ENCODE measurements around the gene PRSS56.
"Not testable (repeated sequence)": the region's sequence is repeated elsewhere in the genome, so short reads cannot be mapped to it uniquely, and the experiment has no call there.

Gene PRSS56

DNA sequence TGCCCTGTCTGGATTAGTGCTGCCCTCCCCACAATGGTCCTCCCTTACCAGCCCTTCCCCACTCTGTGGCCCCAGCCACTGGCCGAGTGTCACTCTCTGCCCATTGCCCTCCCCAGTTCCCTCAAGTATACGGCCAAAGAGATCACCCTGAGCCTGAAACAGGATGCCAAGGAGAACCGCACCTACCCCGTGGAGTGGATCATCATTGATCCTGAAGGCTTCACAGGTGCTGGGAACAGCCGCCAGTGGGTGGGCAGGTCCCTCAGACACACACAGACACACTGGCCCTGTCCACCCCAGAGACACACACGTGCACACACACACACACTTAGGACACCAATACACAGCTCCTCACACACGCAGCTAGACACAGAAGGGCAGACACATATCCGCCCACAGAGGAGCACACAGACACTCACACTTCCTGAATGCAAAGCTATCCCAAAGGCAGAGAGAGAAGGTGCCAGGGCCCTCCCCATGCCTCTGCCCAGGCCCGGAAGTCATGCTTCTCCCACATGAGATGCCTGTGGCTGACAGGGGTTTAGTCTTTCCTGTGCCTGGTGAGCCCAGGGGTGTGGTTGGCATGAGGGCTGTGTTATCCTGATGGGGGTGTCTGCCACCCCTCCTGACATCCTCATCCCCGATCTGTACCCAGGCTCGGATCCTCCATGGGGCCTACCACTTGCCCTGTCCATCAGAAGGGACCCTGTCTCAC lies 8.7 kb downstream of the PRSS56 start:
- no peak for TF ChIP-seq CTCF (IDR thresholded peaks at IDR 0.05; ENCODE audit: poor library complexity, severe bottlenecking)
- ATAC-seq (ENCODE audit: low read depth), result peak; percentile 28; the same call in 1 of the 3 replicates
- no peaks in the 10 kb centered on the region for H3K36me3 ChIP-seq (ENCODE audit: low read depth)
- no peaks in the 10 kb centered on the region for H3K9me3 ChIP-seq (ENCODE audit: severe bottlenecking)
- no peak overlapping the region for H3K27ac ChIP-seq (ENCODE audit: poor library complexity, severe bottlenecking)
- peaks cover 9% of the 10 kb centered on the region for H3K27me3 ChIP-seq (ENCODE audit: insufficient read depth, poor library complexity, severe bottlenecking)
- no peaks in the 10 kb centered on the region for H3K4me1 ChIP-seq (ENCODE audit: insufficient read depth, poor library complexity, severe bottlenecking)
- H3K4me3 ChIP-seq (ENCODE audit: severe bottlenecking), result no peak overlapping the region
- DNase-seq (ENCODE audit: low spot score), result peak; percentile 30

GRCh38 chr2:232529806-232530547 lies 9.8 kb downstream of the PRSS56 start:
- Histone ChIP-seq H3K4me3 (ENCODE audit: severe bottlenecking) (no peak overlapping the region), H3K27me3 (ENCODE audit: insufficient read depth, poor library complexity, severe bottlenecking) (no peaks in the 10 kb centered on the region), H3K36me3 (ENCODE audit: low read depth) (no peaks in the 10 kb centered on the region), H3K9me3 (ENCODE audit: severe bottlenecking) (no peaks in the 10 kb centered on the region), H3K4me1 (ENCODE audit: insufficient read depth, poor library complexity, severe bottlenecking) (no peaks in the 10 kb centered on the region), H3K27ac (ENCODE audit: poor library complexity, severe bottlenecking) (no peak overlapping the region)
- ATAC-seq (ENCODE audit: low read depth) (no peak), DNase-seq (ENCODE audit: low spot score) (peak; percentile 49)
- TF ChIP-seq CTCF (IDR thresholded peaks at IDR 0.05; ENCODE audit: poor library complexity, severe bottlenecking), result no peak

GRCh38 chr2:232530626-232531260 lies 10.6 kb downstream of the PRSS56 start:
- DNase-seq (ENCODE audit: low spot score), result peak; percentile 37
- Histone ChIP-seq H3K27me3 (ENCODE audit: insufficient read depth, poor library complexity, severe bottlenecking) (no peaks in the 10 kb centered on the region), H3K4me3 (ENCODE audit: severe bottlenecking) (no peak overlapping the region), H3K4me1 (ENCODE audit: insufficient read depth, poor library complexity, severe bottlenecking) (no peaks in the 10 kb centered on the region), H3K9me3 (ENCODE audit: severe bottlenecking) (no peaks in the 10 kb centered on the region), H3K27ac (ENCODE audit: poor library complexity, severe bottlenecking) (no peak overlapping the region), H3K36me3 (ENCODE audit: low read depth) (no peaks in the 10 kb centered on the region)
- no peak for ATAC-seq (ENCODE audit: low read depth)
- TF ChIP-seq CTCF (IDR thresholded peaks at IDR 0.05; ENCODE audit: poor library complexity, severe bottlenecking), result no peak

DNA sequence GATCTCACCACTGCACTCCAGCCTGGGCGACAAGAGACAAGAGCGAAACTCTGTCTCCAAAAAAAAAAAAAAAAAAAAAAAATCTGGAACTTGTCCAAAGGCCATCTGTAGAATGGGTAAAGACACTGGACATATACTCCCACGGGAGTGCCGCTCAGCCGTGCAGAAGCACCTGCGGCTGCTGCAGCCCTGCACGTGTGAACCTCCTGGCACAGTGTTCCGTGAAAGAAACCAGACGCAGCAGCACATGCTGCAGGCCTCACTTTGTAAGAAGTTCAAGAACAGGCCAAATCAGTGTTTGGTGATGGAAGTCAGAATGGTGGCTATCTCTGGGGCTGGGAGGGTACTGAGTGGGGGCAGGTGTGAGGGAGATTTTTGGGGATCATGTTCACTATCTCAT lies 12.2 kb downstream of the PRSS56 start:
- ATAC-seq (ENCODE audit: low read depth) (no peak), DNase-seq (ENCODE audit: low spot score) (no peak)
- no peaks in the 10 kb centered on the region for H3K9me3 ChIP-seq (ENCODE audit: severe bottlenecking)
- H3K27me3 ChIP-seq (ENCODE audit: insufficient read depth, poor library complexity, severe bottlenecking), result no peaks in the 10 kb centered on the region
- no peak overlapping the region for H3K27ac ChIP-seq (ENCODE audit: poor library complexity, severe bottlenecking)
- TF ChIP-seq CTCF (IDR thresholded peaks at IDR 0.05; ENCODE audit: poor library complexity, severe bottlenecking), result no peak
- no peak overlapping the region for H3K4me3 ChIP-seq (ENCODE audit: severe bottlenecking)
- H3K4me1 ChIP-seq (ENCODE audit: insufficient read depth, poor library complexity, severe bottlenecking), result no peaks in the 10 kb centered on the region
- H3K36me3 ChIP-seq (ENCODE audit: low read depth), result no peaks in the 10 kb centered on the region

DNA sequence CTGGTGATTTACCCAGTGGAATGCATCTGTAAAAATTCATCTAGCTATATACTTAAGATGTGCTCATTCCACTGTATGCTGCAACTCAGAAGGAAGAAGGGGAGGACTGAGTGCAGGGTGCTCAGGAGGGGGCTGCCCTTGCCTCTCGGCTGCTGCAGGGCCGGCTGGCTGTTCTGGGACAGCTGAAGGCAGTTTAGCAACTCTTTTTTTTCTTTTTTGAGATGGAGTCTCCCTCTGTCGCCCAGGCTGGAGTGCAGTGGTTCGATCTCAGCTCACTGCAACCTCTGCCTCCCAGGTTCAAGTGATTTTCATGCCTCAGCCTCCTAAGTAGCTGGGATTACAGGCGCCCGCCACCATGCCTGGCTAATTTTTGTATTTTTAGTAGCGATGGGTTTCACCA lies 12.6 kb downstream of the PRSS56 start:
- not testable (repeated sequence) for H3K27me3 ChIP-seq (ENCODE audit: insufficient read depth, poor library complexity, severe bottlenecking); H3K36me3 ChIP-seq (ENCODE audit: low read depth); H3K4me3 ChIP-seq (ENCODE audit: severe bottlenecking); H3K4me1 ChIP-seq (ENCODE audit: insufficient read depth, poor library complexity, severe bottlenecking); H3K27ac ChIP-seq (ENCODE audit: poor library complexity, severe bottlenecking); ATAC-seq (ENCODE audit: low read depth); DNase-seq (ENCODE audit: low spot score); H3K9me3 ChIP-seq (ENCODE audit: severe bottlenecking)

Measured in RWPE2 (cell line).